ENCODE measurements around the gene CMPK2. TPM values are rescaled to one million over a fixed set of nuclear protein-coding genes. Genes with fewer than 3 reads are reported as not detected.
A peak's percentile ranks its signal among the peaks of the same experiment; 100 is the strongest.

Gene CMPK2
- total and polyA plus RNA-seq, 9 of the 15 experiments (the other 6 are each of a cell fraction or from before 2014, with no cell fraction given): 2.6 to 10.5 (median 5.0) TPM

- TF ChIP-seq SLC30A9 (CRISPR knock-in tag; IDR thresholded peaks at IDR 0.05) (no peak), ZNF175 (CRISPR knock-in tag; IDR thresholded peaks at IDR 0.05; ENCODE audit: low read depth) (0 out of 2 replicates have a peak, but pooled peaks have one; percentile 29), SREBF2 (CRISPR knock-in tag; IDR thresholded peaks at IDR 0.05) (no peak), SMAD2 (IDR thresholded peaks at IDR 0.05; ENCODE audit: low read depth, low read length) (no peak), RHOXF2B (CRISPR knock-in tag; conservative IDR thresholded peaks at IDR 0.05) (no peak), PHB (CRISPR knock-in tag; IDR thresholded peaks at IDR 0.05) (no peak), ZNF507 (tag; conservative IDR thresholded peaks at IDR 0.05) (no peak), KAT8 (IDR thresholded peaks at IDR 0.05; ENCODE audit: low read depth) (no peak), NCOA2 (IDR thresholded peaks at IDR 0.05; ENCODE audit: partially characterized antibody in 2 of 2) (peak in 1 of 2 experiments; percentile 64), POLR2B (IDR thresholded peaks at IDR 0.05; ENCODE audit: low read depth, partially characterized antibody) (no peak), ESRRA (IDR thresholded peaks at IDR 0.05; ENCODE audit: borderline replicate concordance, low read depth) (peak; percentile 93; the same call in 1 of the 2 replicates), HMG20A (CRISPR knock-in tag; conservative IDR thresholded peaks at IDR 0.05) (peak; percentile 73; the same call in 1 of the 2 replicates), NFE2L1 (tag; IDR thresholded peaks at IDR 0.05; ENCODE audit: borderline replicate concordance, low read depth) (no peak), CHD2 (IDR thresholded peaks at IDR 0.05; ENCODE audit: low read depth, low read length) (no peak)
- TF ChIP-seq, protein P1, sequence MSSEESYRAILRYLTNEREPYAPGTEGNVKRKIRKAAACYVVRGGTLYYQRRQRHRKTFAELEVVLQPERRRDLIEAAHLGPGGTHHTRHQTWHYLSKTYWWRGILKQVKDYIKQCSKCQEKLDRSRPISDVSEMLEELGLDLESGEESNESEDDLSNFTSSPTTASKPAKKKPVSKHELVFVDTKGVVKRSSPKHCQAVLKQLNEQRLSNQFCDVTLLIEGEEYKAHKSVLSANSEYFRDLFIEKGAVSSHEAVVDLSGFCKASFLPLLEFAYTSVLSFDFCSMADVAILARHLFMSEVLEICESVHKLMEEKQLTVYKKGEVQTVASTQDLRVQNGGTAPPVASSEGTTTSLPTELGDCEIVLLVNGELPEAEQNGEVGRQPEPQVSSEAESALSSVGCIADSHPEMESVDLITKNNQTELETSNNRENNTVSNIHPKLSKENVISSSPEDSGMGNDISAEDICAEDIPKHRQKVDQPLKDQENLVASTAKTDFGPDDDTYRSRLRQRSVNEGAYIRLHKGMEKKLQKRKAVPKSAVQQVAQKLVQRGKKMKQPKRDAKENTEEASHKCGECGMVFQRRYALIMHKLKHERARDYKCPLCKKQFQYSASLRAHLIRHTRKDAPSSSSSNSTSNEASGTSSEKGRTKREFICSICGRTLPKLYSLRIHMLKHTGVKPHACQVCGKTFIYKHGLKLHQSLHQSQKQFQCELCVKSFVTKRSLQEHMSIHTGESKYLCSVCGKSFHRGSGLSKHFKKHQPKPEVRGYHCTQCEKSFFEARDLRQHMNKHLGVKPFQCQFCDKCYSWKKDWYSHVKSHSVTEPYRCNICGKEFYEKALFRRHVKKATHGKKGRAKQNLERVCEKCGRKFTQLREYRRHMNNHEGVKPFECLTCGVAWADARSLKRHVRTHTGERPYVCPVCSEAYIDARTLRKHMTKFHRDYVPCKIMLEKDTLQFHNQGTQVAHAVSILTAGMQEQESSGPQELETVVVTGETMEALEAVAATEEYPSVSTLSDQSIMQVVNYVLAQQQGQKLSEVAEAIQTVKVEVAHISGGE (CRISPR knock-in tag; IDR thresholded peaks at IDR 0.05): no peak
- TF ChIP-seq, protein P2, sequence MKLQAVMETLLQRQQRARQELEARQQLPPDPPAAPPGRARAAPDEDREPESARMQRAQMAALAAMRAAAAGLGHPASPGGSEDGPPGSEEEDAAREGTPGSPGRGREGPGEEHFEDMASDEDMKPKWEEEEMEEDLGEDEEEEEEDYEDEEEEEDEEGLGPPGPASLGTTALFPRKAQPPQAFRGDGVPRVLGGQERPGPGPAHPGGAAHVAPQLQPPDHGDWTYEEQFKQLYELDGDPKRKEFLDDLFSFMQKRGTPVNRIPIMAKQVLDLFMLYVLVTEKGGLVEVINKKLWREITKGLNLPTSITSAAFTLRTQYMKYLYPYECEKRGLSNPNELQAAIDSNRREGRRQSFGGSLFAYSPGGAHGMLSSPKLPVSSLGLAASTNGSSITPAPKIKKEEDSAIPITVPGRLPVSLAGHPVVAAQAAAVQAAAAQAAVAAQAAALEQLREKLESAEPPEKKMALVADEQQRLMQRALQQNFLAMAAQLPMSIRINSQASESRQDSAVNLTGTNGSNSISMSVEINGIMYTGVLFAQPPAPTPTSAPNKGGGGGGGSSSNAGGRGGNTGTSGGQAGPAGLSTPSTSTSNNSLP (IDR thresholded peaks at IDR 0.05; ENCODE audit: borderline replicate concordance, low read depth, low read length): peak; percentile 58; the same call in 1 of the 2 replicates
- TF ChIP-seq, protein P3, sequence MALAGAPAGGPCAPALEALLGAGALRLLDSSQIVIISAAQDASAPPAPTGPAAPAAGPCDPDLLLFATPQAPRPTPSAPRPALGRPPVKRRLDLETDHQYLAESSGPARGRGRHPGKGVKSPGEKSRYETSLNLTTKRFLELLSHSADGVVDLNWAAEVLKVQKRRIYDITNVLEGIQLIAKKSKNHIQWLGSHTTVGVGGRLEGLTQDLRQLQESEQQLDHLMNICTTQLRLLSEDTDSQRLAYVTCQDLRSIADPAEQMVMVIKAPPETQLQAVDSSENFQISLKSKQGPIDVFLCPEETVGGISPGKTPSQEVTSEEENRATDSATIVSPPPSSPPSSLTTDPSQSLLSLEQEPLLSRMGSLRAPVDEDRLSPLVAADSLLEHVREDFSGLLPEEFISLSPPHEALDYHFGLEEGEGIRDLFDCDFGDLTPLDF (CRISPR knock-in tag; IDR thresholded peaks at IDR 0.05): no peak
Observed at GRCh38 chr2:6909431-6910385, 44.0 kb upstream of the CMPK2 start (continued).

Measured in K562 (cell line).